HG03045 (cell line): ENCODE measurements around the gene NRCAM.
"Not testable (repeated sequence)": the region's sequence is repeated elsewhere in the genome, so short reads cannot be mapped to it uniquely, and the experiment has no call there.

Source experiments
- ATAC-seq: cut with Tn5 transposase; IDR thresholded peaks from one replicate; pipeline ENCODE4 v1.9.1; 2021; ENCODE audit warnings: mild to moderate bottlenecking, moderate library complexity; ENCODE audit not compliant: unreplicated experiment

Gene NRCAM

GRCh38 chr7:108403597-108404217, 52.5 kb downstream of the NRCAM start:
- ATAC-seq = no peak

- no peak for ATAC-seq
Measured at GRCh38 chr7:108402865-108403264, 53.4 kb downstream of the NRCAM start.

GRCh38 chr7:108396080-108396479, 60.2 kb downstream of the NRCAM start:
- no peak for ATAC-seq

- ATAC-seq = no peak
Measured at GRCh38 chr7:108395426-108395825, 60.8 kb downstream of the NRCAM start.

GRCh38 chr7:108393097-108393496, 63.1 kb downstream of the NRCAM start:
- ATAC-seq = not testable (repeated sequence)

GRCh38 chr7:108387686-108388085, 68.5 kb downstream of the NRCAM start:
- not testable (repeated sequence) for ATAC-seq

GRCh38 chr7:108385834-108386422, 70.3 kb downstream of the NRCAM start:
- ATAC-seq = no peak

GRCh38 chr7:108384716-108385483, 71.3 kb downstream of the NRCAM start:
- no peak for ATAC-seq

GRCh38 chr7:108382932-108383331, 73.3 kb downstream of the NRCAM start:
- ATAC-seq = no peak

- ATAC-seq = no peak
Measured at GRCh38 chr7:108380517-108380916, 75.7 kb downstream of the NRCAM start.

- no peak for ATAC-seq
Measured at GRCh38 chr7:108376206-108376605, 80.0 kb downstream of the NRCAM start.

- ATAC-seq = no peak
Measured at GRCh38 chr7:108375668-108376067, 80.6 kb downstream of the NRCAM start.

- no peak for ATAC-seq
Measured at GRCh38 chr7:108374899-108375298, 81.3 kb downstream of the NRCAM start.

GRCh38 chr7:108372618-108373017, 83.6 kb downstream of the NRCAM start:
- no peak for ATAC-seq

GRCh38 chr7:108370616-108371015, 85.6 kb downstream of the NRCAM start:
- no peak for ATAC-seq

- ATAC-seq = no peak
Measured at GRCh38 chr7:108368466-108368865, 87.8 kb downstream of the NRCAM start.

- no peak for ATAC-seq
Measured at GRCh38 chr7:108367946-108368345, 88.3 kb downstream of the NRCAM start.

- no peak for ATAC-seq
Measured at GRCh38 chr7:108367314-108367713, 88.9 kb downstream of the NRCAM start.

GRCh38 chr7:108363659-108364058, 92.6 kb downstream of the NRCAM start:
- no peak for ATAC-seq

GRCh38 chr7:108360058-108360800, 96.0 kb downstream of the NRCAM start:
- ATAC-seq = no peak

- no peak for ATAC-seq
Measured at GRCh38 chr7:108358553-108358952, 97.7 kb downstream of the NRCAM start.
